ENCODE data around the gene VPS26C. TPM values are rescaled to one million over a fixed set of nuclear protein-coding genes. Genes with fewer than 3 reads are reported as not detected.
"Not testable (repeated sequence)": the region's sequence is repeated elsewhere in the genome, so short reads cannot be mapped to it uniquely, and the experiment has no call there.

VPS26C gene
- polyA plus RNA-seq, 3 donors from 2014 or later: 67.7 to 95.1 (median 90.8) TPM

GRCh38 chr21:37232274-37233018, 34.7 kb downstream of the VPS26C start:
- H3K36me3 Mint-ChIP-seq: peaks cover 18 to 43% (median 27%) of the 10 kb centered on the region in 3 donors
- no peak for DNase-seq
- H3K9me3 Mint-ChIP-seq: no peaks in the 10 kb centered on the region
- H3K27me3 Mint-ChIP-seq (ENCODE audit: low read depth in 3 of 3): no peaks in the 10 kb centered on the region
- peaks cover 18 to 22% of the 10 kb centered on the region in 2 donors for H3K4me1 Mint-ChIP-seq
- H3K27ac Mint-ChIP-seq: peak overlapping the region in 5 of 6 donors; percentile 19 to 45 (median 32)
- no peak overlapping the region for H3K4me3 Mint-ChIP-seq

DNA sequence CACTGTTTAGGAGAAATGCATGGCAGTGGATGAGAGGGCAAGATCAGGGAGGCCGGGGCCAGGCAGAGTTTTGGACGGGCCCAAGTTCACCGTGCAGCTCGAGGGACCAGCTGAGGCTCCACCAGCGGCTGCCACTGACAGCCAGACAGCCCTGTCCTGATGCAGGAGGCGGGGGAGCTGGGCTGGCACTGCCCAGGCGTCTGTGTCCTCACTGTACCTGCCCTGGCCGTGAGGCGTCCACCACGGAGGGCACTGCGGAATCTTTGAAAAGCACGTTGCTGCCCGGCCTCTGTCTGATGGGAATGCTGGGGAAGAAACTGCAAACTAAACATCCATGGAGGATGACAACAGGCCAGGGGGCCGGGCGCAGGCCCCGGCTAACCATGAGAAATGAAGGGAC, 35.5 kb downstream of the VPS26C start:
- no peaks in the 10 kb centered on the region for H3K9me3 Mint-ChIP-seq
- peak overlapping the region in 3 of 6 donors; percentile 43 to 78 (median 65) for H3K27ac Mint-ChIP-seq
- peaks cover 17 to 19% of the 10 kb centered on the region in 2 donors for H3K4me1 Mint-ChIP-seq
- no peak for DNase-seq
- H3K36me3 Mint-ChIP-seq: peaks cover 18 to 41% (median 23%) of the 10 kb centered on the region in 3 donors
- H3K27me3 Mint-ChIP-seq (ENCODE audit: low read depth in 3 of 3): peaks cover 0 to 3% (median 0%) of the 10 kb centered on the region in 3 donors
- H3K4me3 Mint-ChIP-seq: no peak overlapping the region

- Mint-ChIP-seq H3K4me1 (peaks cover 18 to 19% of the 10 kb centered on the region in 2 donors), H3K4me3 (no peak overlapping the region), H3K36me3 (peaks cover 18 to 45% (median 23%) of the 10 kb centered on the region in 3 donors), H3K9me3 (no peaks in the 10 kb centered on the region), H3K27ac (peak overlapping the region in 4 of 6 donors; percentile 54 to 82 (median 72)), H3K27me3 (ENCODE audit: low read depth in 3 of 3) (peaks cover 0 to 3% (median 0%) of the 10 kb centered on the region in 3 donors)
- no peak for DNase-seq
Observed at GRCh38 chr21:37231249-37231645, 35.9 kb downstream of the VPS26C start.

DNA sequence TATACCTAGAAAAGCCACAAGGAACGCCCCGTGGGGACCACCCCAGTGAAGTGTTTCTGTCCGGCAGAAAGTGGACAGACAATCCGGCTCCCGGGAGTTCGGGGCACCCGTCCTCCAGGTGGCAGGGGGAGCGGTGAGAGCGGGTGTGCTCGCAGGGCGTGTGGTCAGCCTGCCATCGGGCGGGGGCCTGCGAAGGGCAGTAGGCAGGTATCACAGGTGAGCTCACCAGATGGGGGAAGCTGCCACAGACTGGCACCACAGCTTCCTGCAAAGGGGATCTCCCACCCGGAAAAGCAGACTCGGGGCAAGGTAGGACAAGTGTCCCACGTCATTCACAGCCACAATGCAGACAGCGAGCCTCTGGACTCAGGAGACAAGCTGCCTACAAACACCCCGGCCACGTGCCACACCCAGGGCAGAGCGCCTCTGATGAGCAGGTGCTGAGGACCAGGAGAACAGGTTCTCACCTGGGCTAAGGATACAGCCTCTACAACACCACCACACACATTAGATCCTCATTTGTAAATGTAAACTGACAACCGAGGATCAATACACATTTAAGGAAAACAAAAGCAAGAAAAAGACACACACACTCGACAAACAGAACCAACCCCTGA, 36.4 kb downstream of the VPS26C start:
- H3K9me3 Mint-ChIP-seq: no peaks in the 10 kb centered on the region
- H3K4me3 Mint-ChIP-seq: no peak overlapping the region
- peaks cover 18 to 19% of the 10 kb centered on the region in 2 donors for H3K4me1 Mint-ChIP-seq
- H3K27me3 Mint-ChIP-seq (ENCODE audit: low read depth in 3 of 3): peaks cover 0 to 4% (median 0%) of the 10 kb centered on the region in 3 donors
- peak overlapping the region in 4 of 6 donors; percentile 54 to 82 (median 72) for H3K27ac Mint-ChIP-seq
- DNase-seq: no peak
- H3K36me3 Mint-ChIP-seq: peaks cover 14 to 43% (median 23%) of the 10 kb centered on the region in 3 donors

GRCh38 chr21:37228003-37228400, 39.1 kb downstream of the VPS26C start:
- H3K9me3 Mint-ChIP-seq: no peaks in the 10 kb centered on the region
- H3K4me3 Mint-ChIP-seq: peak overlapping the region in 1 of 5 donors; percentile 32
- peaks cover 3 to 16% (median 6%) of the 10 kb centered on the region in 3 donors for H3K27me3 Mint-ChIP-seq (ENCODE audit: low read depth in 3 of 3)
- H3K4me1 Mint-ChIP-seq: peaks cover 41 to 45% of the 10 kb centered on the region in 2 donors
- no peak for DNase-seq
- H3K27ac Mint-ChIP-seq: peak overlapping the region in 5 of 6 donors; percentile 8 to 80 (median 67)
- H3K36me3 Mint-ChIP-seq: peaks cover 16 to 40% (median 22%) of the 10 kb centered on the region in 3 donors

DNA sequence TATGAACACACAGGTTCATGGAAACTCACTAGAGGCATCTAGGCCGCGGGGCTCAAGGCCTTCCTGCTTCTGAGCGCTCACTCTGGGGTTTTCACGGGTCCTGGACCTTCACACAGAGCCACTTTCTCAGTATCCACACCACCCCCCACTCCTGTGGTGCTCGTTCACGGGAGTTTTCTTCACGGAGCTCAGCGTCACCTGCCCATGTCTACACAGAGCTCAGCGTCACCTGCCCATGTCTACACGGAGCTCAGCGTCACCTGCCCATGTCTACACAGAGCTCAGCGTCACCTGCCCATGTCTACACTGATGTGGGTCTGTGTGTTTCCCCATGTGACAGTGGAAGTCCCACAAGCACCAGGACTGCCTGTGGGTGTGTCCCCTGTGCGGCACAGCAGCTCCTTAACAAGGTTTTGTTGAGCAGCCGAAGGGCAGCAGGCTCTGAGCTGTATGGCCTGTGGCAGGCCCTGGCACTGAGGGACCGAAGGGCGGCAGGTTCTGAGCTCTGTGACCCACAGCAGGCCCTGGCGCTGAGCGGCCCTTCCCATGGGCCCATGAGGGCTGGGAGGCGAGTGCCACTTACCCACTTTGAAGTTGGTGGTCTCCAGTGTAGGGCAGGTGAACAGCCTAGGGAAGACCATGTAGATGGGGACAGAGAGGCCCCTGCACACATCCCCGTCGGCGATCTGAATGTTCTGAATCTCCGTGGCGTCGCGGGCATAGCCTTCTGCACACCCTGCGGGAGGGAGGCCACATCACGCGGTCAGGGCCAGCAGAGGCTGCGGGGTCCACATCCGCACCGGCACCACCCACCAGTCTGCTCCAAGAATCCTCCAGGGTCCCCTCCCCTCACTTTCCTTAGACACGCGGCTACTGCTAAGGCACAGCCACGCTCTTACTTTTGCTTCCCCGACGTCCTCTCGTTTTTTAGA, 39.8 kb downstream of the VPS26C start:
- DNase-seq: no peak
- H3K4me3 Mint-ChIP-seq: peak overlapping the region in 2 of 5 donors; percentile 17 to 32
- no peaks in the 10 kb centered on the region for H3K9me3 Mint-ChIP-seq
- H3K27ac Mint-ChIP-seq: peak overlapping the region; percentile 91 to 98 (median 96)
- H3K36me3 Mint-ChIP-seq: peaks cover 18 to 35% (median 19%) of the 10 kb centered on the region in 3 donors
- peaks cover 3 to 17% (median 6%) of the 10 kb centered on the region in 3 donors for H3K27me3 Mint-ChIP-seq (ENCODE audit: low read depth in 3 of 3)
- peaks cover 45 to 49% of the 10 kb centered on the region in 2 donors for H3K4me1 Mint-ChIP-seq

- Mint-ChIP-seq H3K4me1 (peaks cover 56 to 58% of the 10 kb centered on the region in 2 donors), H3K4me3 (peak overlapping the region; percentile 72 to 87 (median 85)), H3K36me3 (peaks cover 16 to 28% (median 16%) of the 10 kb centered on the region in 3 donors), H3K9me3 (no peaks in the 10 kb centered on the region), H3K27ac (peak overlapping the region; percentile 91 to 98 (median 96)), H3K27me3 (ENCODE audit: low read depth in 3 of 3) (peaks cover 5 to 20% (median 10%) of the 10 kb centered on the region in 3 donors)
- no peak for DNase-seq
Observed at GRCh38 chr21:37226041-37226920, 40.9 kb downstream of the VPS26C start.

GRCh38 chr21:37224861-37225839, 42.0 kb downstream of the VPS26C start:
- Mint-ChIP-seq H3K4me1 (peaks cover 63 to 64% of the 10 kb centered on the region in 2 donors), H3K27me3 (ENCODE audit: low read depth in 3 of 3) (peaks cover 12 to 31% (median 16%) of the 10 kb centered on the region in 3 donors)
- peak; percentile 81 to 84 (median 82) for DNase-seq

DNA sequence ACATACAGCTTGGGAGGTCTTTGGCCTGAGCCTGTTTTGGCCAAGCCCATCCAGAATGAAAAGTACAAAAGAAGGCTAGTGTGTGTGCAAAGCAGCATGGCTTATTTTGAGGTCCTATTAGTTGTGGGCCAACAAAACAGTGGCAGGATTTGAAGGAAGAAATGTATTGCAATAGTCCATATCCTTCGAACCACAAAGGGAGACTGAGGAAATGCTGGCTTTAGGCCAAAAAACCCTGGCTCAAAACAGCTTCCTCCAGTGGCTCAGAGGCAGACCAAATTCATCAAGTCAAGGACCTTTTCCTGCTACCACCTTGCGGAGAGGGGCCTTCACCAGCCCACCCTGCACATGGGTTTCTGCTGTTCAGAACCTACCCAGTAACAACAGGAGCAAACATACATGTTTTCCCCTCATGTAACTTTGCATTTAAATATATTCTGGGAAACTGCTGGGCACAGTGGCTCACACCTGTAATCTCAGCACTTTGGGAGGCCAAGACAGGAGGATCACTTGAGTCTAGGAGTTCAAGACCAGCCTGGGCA, 43.3 kb downstream of the VPS26C start:
- peaks cover 7 to 18% (median 11%) of the 10 kb centered on the region in 3 donors for H3K36me3 Mint-ChIP-seq
- peaks cover 13 to 32% (median 16%) of the 10 kb centered on the region in 3 donors for H3K27me3 Mint-ChIP-seq (ENCODE audit: low read depth in 3 of 3)
- no peaks in the 10 kb centered on the region for H3K9me3 Mint-ChIP-seq
- H3K27ac Mint-ChIP-seq: peak overlapping the region; percentile 91 to 98 (median 96)
- peak overlapping the region; percentile 7 to 87 (median 83) for H3K4me3 Mint-ChIP-seq
- H3K4me1 Mint-ChIP-seq: peaks cover 71 to 77% of the 10 kb centered on the region in 2 donors
- no peak for DNase-seq

More at GRCh38 chr21:37224861-37225839, 42.0 kb downstream of the VPS26C start:
- Mint-ChIP-seq H3K9me3 (no peaks in the 10 kb centered on the region), H3K36me3 (peaks cover 11 to 22% (median 11%) of the 10 kb centered on the region in 3 donors), H3K27ac (peak overlapping the region; percentile 91 to 98 (median 96)), H3K4me3 (peak overlapping the region; percentile 72 to 87 (median 85))

- H3K27me3 Mint-ChIP-seq (ENCODE audit: low read depth in 3 of 3): peaks cover 13 to 32% (median 16%) of the 10 kb centered on the region in 3 donors
- peaks cover 70 to 82% of the 10 kb centered on the region in 2 donors for H3K4me1 Mint-ChIP-seq
- H3K9me3 Mint-ChIP-seq, DNase-seq, H3K36me3 Mint-ChIP-seq: not testable (repeated sequence)
- H3K4me3 Mint-ChIP-seq: peak overlapping the region; percentile 29 to 89 (median 44)
- H3K27ac Mint-ChIP-seq: peak overlapping the region in 5 of 6 donors; percentile 69 to 78 (median 70)
Observed at GRCh38 chr21:37222248-37222647, 44.9 kb downstream of the VPS26C start.

- Mint-ChIP-seq H3K27ac (peak overlapping the region; percentile 82 to 97 (median 94)), H3K27me3 (ENCODE audit: low read depth in 3 of 3) (peaks cover 13 to 30% (median 16%) of the 10 kb centered on the region in 3 donors), H3K36me3 (peaks cover 0 to 4% (median 4%) of the 10 kb centered on the region in 3 donors), H3K4me3 (peak overlapping the region; percentile 84 to 95 (median 89)), H3K9me3 (no peaks in the 10 kb centered on the region), H3K4me1 (peaks cover 59 to 72% of the 10 kb centered on the region in 2 donors)
- DNase-seq: peak; percentile 85 to 89 (median 87)
Observed at GRCh38 chr21:37220981-37221664, 46.0 kb downstream of the VPS26C start.

Measured in immature natural killer cell (primary cell).